ENCODE measurements around the gene LGMN.

DNA sequence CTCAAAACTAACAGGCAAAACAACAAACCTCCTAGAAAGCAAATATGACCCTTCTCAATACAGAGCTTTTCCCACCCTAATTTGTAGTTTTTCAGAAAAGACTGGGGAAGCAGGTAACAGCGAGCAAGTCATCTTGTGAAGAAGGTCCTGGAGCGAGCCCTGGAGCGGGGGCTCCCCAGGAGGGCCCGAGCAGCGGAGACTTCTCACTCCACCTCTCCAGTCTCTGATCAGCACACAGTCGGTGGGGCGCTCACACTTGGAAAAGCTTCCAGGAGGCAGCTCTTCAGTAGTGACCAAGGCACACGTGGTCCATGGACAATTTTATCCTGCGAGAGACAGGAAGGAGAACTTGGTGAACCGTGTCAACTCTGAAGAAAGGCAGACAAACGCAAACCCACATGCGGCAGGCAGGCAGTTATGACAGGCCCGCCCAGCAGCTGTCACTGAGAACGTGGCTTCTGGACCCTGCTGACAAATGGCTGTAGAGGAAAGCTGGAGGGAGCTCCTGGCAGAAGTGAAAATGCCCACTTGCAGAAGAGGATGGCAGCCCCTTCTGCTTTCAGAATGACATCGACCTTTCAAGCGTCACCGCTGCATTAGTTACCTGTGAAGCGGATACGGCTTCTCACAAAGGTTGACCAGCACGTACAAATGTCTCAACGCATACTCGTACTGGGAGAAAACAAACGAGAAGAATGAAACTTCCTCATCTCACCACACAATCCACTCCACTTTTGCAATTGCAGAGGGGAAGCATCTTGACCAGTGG is 44.2 kb downstream of the LGMN start:
- TF ChIP-seq, protein P1, sequence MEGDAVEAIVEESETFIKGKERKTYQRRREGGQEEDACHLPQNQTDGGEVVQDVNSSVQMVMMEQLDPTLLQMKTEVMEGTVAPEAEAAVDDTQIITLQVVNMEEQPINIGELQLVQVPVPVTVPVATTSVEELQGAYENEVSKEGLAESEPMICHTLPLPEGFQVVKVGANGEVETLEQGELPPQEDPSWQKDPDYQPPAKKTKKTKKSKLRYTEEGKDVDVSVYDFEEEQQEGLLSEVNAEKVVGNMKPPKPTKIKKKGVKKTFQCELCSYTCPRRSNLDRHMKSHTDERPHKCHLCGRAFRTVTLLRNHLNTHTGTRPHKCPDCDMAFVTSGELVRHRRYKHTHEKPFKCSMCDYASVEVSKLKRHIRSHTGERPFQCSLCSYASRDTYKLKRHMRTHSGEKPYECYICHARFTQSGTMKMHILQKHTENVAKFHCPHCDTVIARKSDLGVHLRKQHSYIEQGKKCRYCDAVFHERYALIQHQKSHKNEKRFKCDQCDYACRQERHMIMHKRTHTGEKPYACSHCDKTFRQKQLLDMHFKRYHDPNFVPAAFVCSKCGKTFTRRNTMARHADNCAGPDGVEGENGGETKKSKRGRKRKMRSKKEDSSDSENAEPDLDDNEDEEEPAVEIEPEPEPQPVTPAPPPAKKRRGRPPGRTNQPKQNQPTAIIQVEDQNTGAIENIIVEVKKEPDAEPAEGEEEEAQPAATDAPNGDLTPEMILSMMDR (IDR thresholded peaks at IDR 0.05): no peak
- no peak for TF ChIP-seq POLR2A (IDR thresholded peaks at IDR 0.05)
